Left hindlimb (tissue), 1 donor: ENCODE results near the gene XK.
"Not testable (repeated sequence)": the region's sequence is repeated elsewhere in the genome, so short reads cannot be mapped to it uniquely, and the experiment has no call there.

Experiments used
- DNase-seq: peaks from one replicate; pipeline ENCODE4 v3.0.0-alpha.2; 2018

XK gene, protein sequence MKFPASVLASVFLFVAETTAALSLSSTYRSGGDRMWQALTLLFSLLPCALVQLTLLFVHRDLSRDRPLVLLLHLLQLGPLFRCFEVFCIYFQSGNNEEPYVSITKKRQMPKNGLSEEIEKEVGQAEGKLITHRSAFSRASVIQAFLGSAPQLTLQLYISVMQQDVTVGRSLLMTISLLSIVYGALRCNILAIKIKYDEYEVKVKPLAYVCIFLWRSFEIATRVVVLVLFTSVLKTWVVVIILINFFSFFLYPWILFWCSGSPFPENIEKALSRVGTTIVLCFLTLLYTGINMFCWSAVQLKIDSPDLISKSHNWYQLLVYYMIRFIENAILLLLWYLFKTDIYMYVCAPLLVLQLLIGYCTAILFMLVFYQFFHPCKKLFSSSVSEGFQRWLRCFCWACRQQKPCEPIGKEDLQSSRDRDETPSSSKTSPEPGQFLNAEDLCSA

DNA sequence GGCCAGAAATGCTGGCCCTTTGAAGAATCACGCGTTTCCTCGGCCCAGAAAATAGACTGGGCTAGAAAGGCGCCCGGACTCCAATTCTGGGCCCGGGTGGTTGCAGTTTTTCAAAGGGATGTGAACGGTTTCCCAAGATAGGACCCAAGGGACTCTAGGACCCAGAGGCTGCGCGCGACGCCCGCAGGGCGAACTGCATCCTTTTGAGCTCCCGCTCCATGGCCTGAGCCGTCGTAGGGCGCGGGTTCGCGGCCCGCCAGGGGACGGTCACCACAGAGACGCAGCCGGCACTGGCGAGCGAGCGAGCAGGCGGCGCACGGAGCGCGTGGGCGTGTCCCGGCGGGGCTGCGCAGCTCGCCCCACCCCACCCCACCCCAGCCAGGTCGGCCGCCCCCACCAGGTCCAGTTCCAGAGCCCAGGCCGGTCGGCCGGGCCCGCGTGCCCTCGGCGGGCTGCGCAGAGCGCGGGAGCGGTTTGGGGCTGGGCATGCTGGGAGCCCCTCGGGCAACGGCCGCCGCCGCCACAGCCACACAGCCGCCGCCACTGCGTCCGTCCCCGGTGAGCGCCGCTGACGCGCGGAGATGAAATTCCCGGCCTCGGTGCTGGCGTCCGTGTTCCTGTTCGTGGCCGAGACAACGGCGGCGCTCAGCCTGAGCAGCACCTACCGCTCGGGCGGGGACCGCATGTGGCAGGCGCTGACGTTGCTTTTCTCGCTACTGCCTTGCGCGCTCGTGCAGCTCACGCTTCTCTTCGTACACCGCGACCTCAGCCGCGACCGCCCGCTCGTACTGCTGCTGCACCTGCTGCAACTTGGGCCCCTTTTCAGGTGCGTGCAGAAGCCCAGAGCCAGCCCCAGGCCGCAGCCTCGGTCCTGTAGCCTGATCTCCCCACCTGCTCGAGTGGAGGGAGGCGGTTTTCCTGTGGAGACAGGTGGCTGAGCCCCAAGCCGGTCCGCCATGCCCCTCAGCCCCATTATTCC, at the start of gene XK:
XK (plus strand) TSS at position 411 of the 979 bp plus-strand sequence; CDS start at position 582, 171 bp downstream.
- DNase-seq: peak; percentile 24

DNA sequence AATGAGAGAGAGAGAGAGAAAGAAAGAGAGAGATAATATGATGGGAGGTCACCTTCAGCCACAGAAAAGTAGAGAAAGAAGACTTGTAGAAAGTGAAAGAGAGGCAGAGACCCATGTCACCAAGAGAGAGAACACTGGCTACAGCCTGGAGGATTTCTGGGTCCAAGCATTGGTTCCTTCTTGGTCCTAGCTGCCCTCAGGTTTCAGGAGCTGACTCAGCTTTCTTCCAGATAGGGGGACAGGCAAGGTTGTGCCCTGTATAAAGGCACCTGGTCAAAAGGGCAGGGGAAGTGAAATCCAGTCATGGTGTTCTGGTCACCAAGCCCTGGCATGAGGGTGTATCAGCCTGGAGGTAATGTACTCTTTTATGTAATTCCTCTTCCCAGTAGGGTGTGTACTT, 47.5 kb upstream of the XK start:
- no peak for DNase-seq

DNA sequence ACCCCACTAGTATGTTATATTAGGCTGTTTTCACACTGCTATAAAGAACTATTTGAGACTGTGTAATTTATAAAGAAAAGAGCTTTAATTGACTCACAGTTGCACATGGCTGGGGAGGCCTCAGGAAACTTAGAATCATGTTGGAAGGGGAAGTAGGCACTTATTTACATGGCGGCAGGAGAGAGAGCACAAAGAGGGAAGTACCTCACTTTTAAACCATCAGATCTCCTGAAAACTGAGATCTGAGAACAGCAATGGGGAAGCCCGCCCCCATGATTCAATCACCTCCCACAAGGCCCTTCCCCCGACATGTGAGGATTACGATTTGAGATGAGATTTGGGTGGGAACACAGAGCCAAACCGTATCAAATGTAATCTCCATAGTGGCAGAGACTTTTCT, 45.4 kb upstream of the XK start:
- no peak for DNase-seq

DNA sequence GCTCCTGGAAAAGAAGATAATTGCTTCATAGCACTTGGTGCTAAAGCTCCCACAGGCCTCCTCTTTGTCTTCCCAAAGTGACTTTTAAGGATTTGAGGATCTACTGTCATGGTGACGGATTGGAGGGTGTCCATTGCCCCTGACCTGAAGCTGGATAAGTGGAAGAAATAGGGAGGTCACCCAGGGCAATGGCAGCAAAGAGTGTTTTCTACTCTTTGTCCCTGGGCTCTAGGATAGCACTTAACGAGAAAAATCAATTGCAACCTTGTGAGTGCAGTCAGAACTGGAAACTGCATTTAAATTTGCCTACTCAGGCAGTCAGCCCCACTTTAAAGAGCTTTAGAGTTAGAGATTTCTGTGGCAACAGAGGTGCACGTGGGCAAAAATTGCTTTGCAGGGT, 43.7 kb upstream of the XK start:
- DNase-seq: no peak

DNA sequence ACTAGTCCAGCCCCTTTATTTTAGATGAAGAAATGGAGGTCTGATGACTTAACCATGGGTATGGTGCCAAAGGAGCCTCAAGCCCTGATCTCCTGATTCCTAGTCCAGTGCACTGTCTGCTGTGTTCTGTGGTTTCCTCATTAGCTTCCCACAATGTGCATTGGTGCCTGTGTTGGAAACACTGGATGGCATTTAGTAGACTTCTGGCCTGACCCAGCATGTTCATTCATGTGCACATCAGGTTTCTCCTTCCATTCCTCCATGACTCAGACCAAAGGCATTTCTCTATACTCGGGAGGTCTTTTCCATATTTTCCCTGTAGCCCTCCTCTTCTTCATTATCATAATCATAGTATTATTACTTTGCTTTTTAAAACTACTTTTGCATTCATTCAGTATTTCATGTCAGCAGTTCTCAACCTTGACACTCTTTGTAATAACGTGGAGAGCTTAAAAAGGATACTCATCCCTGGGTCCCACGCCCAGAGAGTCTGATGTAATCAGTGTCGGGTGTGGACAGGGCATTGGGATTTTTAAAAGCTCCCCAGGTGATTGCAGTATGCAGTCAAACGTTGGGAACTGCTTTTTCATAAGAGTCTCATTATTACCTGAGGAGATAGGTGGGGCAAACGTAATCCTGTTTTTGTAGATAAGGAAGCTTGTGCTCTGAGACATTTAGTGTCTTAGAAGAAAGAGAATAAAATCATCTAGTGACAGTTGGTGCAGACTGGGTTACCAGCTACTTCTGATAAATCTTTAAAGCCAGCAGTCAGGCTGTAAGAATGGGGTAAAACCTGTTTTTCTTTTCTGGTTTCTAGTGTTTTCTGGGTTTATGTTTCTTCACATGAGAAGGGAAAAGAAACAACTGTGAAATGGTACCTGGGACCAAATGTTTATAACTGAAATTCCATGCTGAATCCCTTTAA, 40.9 kb upstream of the XK start:
- no peak for DNase-seq

DNA sequence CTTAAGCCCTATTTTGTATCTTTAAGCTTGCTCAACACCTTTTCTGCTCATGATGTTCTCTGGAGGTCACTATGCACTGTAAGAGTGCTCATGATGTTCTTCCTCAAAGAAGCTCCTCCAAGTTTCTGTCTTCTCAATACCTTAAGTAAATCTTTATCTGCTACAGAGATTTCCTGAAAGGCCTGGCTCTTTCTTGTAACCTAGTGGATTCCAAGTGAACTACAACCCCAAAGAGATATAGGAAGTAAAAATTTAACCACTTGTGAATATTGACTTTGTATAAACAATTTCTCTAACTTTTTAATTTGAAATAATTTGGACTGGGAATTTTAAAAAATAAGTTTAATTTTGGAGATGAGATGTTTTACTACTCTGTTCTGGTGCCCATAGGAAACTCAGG, 39.3 kb upstream of the XK start:
- DNase-seq: no peak

DNA sequence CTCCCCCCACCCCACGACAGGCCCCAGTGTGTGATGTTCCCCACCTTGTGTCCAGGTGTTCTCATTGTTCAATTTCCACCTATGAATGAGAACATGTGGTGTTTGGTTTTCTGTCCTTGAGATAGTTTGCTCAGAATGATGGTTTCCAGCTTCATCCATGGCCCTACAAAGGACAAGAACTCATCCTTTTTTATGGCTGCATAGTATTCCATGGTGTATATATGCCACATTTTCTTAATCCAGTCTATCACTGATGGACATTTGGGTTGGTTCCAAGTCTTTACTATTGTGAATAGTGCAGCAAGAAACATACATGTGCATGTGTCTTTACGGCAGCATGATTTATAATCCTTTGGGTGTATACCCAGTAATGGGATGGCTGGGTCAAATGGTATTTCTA, 34.7 kb upstream of the XK start:
- not testable (repeated sequence) for DNase-seq

DNA sequence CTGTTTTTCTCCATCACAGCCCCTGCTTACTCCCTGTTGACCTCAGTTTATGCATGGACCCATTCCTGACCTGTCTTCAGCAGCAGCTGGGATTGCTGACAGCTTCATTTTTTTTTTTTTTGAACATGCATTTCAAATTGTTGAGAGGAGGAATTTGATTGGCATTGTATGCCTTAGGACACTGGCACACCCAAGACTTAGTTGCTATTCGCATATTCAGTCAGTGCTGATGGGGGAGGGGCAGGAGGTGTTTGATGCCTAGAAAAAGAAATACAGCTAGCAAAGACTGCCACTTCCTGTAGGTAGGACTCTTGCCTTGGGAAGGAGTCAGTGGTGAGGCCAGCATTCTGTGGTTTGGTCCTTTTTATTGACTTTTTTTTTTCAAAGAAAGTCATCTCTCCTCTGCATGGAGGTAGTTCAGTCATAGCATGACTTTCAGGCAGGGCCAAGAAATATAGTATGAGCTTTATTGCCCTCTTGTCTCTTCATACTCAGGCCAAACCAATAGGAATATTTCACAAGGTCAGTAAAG, 33.6 kb upstream of the XK start:
- no peak for DNase-seq

DNA sequence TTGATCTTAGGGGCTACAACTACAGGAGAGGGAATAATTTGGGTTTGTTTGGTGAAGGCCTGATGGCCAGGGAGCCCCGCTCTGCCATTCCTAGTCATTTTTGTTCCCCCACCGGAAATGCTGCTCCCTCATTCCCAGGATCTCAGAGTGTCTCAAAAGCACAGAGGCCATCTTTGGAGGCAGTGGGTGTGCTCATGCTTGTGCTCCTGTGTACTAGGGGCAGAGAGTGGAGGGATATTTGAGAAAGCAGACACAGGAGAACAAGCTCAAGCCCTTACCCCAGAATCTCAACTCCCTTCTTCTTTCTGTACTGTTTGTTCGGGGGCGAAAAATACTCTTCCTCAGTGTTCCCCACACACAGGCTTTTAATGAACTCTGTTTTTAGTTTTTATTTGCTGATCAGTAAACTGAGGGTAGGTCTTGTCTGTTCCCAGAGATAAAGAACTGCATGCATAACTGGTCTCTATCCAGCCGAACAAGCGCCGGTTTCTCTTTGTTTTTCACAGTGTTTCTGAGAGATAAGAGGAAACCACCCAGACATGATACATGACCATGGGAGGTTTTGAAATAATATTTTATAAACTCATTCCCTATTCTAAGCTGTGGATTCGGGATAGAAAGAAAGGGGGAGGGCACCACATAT, 32.9 kb upstream of the XK start:
- DNase-seq: no peak

DNA sequence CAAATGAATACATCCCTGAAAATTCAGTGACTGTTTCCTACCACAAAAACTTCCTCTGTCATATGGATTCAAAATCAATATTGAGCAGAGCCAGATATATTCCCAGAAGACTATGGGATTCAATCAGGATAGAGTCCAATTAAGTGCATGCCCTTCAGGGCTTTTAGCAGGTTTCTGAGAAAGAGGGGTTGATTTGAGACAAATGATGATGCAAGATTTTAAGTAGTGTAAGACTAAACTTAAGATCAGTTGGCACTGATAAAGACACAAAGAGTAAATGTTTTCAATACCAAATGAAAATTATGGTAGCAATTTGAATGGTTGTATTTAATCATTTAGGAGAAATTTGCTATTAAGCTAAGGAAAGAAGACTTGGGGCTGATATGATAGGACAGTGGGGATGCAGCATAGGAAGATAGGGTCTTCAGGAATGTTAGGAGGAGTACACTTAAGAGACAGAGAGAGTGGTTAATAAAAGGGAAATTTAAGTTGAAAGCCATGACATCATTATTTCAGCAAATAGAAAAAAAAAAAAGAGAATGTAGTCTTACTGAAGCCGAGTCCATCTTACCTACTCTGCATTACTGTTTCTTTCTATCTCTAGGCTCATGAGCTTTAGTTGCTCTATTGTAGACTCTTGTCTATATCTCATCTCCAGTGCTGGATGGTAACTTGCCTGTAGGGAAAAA, 32.0 kb upstream of the XK start:
- no peak for DNase-seq

DNA sequence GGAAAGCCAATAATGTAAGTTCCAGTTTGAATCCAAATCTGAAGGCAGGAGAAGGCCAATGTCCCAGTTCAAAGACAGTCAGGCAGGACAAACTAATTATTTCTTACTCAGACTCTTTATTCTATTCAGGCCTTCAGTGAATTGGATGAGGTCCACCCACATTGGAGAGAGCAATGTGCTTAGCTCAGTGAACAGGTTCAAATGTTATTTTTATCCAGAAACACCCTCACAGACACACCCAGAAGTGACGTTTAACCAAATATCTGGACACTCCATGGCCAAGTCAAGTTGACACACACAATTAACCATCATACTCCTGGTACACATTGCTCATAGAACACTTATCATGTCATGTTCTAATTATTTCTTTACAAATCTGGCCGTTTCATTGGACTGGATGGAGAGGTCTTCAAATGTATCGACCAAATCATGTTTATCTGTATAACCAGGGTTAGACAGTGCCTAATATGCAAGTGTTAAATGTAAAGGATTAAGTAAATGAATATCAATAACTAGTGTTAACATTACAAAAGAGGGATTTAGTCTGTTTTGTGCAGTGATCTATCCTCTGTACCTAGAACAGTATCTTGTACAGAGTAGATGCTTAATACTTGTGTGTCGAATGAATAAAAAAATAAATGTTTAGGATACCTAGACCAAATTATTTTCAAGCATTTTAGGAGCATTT, 27.1 kb upstream of the XK start:
- DNase-seq: no peak

DNA sequence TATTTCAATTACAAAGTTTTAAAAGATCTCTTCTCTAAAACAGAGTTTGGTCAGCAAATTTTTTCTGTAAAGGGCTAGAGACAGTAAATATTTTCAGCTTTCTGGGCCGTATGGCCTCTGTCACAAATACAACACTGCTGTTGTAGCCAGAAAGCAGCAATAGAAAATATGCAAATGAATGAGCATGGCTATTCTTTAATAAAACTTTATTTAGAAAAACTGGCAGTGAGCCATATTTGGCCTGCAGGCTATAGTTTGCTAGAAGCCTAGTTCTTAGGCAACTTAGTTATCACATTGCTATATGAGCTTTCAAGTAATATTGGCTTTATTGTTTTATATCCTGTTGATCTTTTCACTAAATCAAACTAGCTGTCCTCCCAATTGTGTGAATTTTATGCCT, 26.5 kb upstream of the XK start:
- no peak for DNase-seq

DNA sequence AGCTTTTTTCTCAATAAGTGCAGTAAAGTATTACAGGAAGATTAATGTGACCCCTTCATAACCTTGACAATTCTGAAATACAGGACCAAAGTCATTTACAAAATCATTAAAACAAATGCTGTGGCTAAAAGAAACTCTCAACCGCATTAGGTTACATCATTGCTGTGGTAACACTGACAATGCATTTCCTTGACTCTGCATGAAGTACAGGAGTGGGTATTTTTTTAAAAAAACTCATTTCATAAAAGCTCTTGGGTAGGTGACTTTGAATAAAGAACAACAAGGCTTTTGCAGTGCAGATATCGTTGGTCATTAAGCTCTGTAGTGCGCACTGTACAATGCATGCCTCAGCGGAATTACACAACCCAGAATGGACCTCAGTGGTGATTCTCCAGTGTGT, 23.4 kb upstream of the XK start:
- DNase-seq: no peak

DNA sequence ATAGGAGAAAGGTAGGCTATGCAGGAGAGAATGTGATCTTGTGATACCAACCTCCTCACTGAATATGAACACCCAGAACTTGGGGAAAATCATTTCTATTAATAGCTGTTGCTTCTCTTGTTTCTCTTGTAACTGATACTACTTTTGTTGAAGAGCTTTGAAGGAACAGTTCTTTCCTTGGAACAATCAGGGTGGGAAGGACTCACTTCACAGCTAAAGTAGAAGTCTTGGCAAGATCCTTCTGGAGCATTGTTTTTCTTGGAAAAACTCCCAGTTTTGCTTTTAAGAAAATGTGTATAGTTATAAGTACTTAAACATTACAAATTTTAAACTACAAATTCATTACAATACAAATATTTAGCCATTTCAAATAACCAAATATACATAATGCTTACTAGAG, 19.1 kb upstream of the XK start:
- DNase-seq: no peak

DNA sequence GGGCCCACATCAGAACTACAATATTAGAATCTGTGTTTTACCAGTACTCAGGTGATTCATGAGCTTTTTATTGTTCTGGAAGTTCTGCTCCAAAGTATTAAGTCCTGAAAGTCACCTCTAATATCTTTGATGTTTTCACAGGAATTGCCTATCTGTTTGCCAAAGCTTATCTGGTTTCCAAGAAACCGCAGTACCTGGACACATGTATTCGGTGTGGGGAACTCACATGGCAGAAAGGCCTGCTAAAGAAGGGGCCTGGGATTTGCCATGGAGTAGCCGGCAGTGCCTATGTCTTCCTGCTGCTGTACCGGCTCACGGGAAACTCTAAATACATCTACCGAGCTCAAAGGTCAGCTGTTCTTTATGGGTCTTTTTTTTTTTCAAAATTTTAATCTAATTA, 18.4 kb upstream of the XK start:
- DNase-seq: no peak

DNA sequence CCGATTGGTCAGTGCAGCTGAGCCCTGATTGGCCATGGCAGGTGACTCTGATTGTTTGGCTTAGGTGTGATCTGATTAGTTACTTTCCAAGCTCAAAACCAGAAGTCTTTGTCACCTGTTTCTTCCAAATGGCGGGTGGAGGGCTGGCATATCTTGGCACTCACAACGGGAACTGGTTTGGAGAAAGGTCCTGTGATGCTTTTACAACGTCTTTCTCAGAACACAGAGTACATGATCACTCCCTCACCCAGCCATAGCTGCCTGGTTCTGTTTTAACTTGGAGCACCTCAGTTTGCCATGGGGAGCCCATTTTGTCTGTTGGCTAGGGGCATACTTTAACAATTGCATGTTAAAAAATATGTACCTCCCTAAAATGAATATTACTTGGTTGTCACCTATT, 13.0 kb upstream of the XK start:
- no peak for DNase-seq

DNA sequence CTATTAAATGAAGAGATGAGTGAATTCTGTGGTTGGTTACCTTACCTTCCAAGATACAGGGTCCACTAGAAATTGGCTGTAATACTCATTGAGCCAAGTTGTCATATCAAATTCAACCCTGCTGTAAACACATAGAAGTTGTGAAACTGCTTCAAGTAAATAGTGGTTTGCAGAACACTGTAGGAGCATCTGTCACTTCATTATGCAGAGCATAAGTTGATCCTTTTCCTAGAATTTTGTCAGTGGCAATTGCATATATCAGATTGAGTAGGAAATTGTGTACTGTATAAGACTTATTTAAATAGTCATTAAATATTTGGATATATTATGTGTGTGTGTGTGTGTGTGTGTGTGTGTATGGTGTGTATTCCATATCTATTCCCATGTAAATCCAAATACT, 8.8 kb upstream of the XK start:
- no peak for DNase-seq

DNA sequence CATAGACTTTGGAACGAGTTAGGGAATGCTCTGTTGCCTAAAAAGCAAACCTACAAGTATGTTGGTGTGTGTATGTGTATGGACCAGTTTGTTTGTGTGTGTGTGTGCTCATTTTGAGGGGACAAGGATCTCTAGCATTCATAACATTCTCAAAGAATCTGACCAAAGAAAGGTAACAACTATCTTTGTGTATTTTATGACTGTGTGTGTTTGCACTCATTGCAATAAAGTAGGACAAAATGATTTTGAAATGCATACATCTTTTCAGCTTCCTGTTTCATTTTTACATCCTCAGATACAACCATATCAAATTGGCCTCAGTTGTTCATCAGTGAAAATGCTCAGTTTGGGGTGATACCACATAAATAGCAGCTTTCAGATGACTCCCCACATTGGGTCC, 8.3 kb upstream of the XK start:
- no peak for DNase-seq

DNA sequence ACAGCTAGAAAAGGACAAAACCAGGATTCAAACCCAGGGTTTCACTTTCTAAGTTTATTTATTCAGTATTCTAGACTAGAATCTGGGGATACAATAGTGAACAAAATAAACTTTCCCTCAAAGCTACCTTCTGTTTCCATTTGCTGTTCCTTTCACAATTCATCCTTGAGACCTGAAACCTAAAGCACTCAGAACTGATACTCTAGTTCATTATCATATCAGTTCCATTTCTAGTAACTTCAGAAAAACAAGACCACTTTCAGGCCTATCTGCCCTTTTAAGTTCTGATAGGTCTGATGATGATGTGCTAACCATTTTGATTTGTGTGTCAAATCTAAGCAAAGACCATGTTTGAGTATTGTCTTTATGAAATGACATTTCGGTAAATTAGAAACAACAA, 7.8 kb upstream of the XK start:
- DNase-seq: no peak

DNA sequence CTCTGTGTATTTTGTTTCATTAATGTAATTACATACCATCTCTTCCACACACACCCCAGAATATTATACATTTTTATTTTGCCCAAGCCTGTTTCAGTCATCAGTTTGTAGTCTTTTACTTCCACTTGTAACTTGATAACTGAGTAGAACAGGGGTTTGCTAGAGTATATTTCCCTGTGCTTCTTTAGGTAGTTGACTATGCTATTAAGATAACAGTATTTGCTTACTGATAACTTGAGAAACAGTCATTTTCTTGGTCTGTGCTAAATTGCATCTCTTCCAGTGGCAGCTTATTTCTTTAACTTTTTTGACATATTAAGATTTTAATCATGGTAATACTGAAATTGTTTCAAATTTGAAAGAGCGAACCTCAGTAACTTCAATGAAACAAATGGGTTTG, 7.0 kb upstream of the XK start:
- DNase-seq: no peak

DNA sequence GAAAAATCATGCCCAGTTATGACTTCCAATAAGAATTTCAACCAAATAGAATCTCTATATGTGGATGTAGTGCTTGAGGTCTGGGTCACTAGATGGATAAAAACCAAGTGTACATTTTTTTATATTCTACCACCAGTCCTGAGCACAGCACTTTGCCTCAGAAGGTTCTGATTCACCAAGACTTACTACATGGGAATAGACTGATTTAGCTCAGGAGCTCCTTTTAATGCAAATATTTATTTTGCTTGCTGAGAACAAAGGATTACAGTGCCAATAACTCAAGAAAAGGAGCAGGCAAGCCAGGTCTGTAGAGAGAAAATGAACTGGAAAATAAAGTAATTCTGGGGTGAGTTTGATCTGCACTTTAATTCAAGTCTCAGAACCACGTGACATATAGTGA, 6.4 kb upstream of the XK start:
- DNase-seq: no peak
